Trophoblast cell (in vitro differentiated cells and primary cell): ENCODE measurements around the gene RAP1GDS1.

ENCODE experiments used
- DNase-seq, 2 donors: peaks; one replicate each; pipeline ENCODE4 v3.0.0-alpha.2; 2016
- H2AFZ ChIP-seq: 2 replicates; pipeline ENCODE4 v1.6.1; 2013; ENCODE audit warnings: low read length, moderate library complexity, mild to moderate bottlenecking; ENCODE audit not compliant: insufficient read depth, poor library complexity
- H2AK5ac ChIP-seq: 2 replicates; pipeline ENCODE4 v1.6.1; 2013; ENCODE audit warnings: mild to moderate bottlenecking, low read length
- H2BK120ac ChIP-seq: 2 replicates; pipeline ENCODE4 v1.6.1; 2013; ENCODE audit warnings: low read length, mild to moderate bottlenecking, moderate library complexity; ENCODE audit not compliant: insufficient read depth, poor library complexity
- H2BK12ac ChIP-seq: 2 replicates; pipeline ENCODE4 v1.6.1; 2013; ENCODE audit warnings: mild to moderate bottlenecking, low read length, moderate library complexity
- H2BK5ac ChIP-seq: 2 replicates; pipeline ENCODE4 v1.6.1; 2013; ENCODE audit warnings: low read length, low read depth, moderate library complexity, mild to moderate bottlenecking; ENCODE audit not compliant: poor library complexity
- H3K14ac ChIP-seq: 2 replicates; pipeline ENCODE4 v1.6.1; 2013; ENCODE audit warnings: mild to moderate bottlenecking, low read length
- H3K18ac ChIP-seq: 2 replicates; pipeline ENCODE4 v1.6.1; 2013; ENCODE audit warnings: mild to moderate bottlenecking, low read length
- H3K23ac ChIP-seq: 2 replicates; pipeline ENCODE4 v1.6.1; 2013; ENCODE audit warnings: low read length
- H3K27ac ChIP-seq: 2 replicates; pipeline ENCODE4 v1.5.1; 2013; ENCODE audit warnings: low read depth, mild to moderate bottlenecking, inconsistent platforms, low read length, moderate library complexity
- H3K27me3 ChIP-seq: 2 replicates; pipeline ENCODE4 v1.6.1; 2013; ENCODE audit warnings: inconsistent platforms, mild to moderate bottlenecking, low read length, moderate library complexity; ENCODE audit not compliant: insufficient read depth
- H3K36me3 ChIP-seq, 2 experiments: 1 replicate in 1 of 2; 2 replicates in 1 of 2; pipeline ENCODE4 v1.6.1; 2013; ENCODE audit warnings: low read length in 2 of 2, mild to moderate bottlenecking in 2 of 2, moderate library complexity in 1 of 2; ENCODE audit not compliant: insufficient read depth in 2 of 2, control insufficient read depth in 1 of 2
- H3K4ac ChIP-seq: 2 replicates; pipeline ENCODE4 v1.6.1; 2013; ENCODE audit warnings: low read depth, mild to moderate bottlenecking, low read length, moderate library complexity
- H3K4me1 ChIP-seq, 2 experiments: 1 replicate in 1 of 2; 2 replicates in 1 of 2; pipeline ENCODE4 v1.6.1; 2013; ENCODE audit warnings: low read length in 2 of 2, mild to moderate bottlenecking in 2 of 2, moderate library complexity in 1 of 2; ENCODE audit not compliant: insufficient read depth in 2 of 2, control insufficient read depth in 1 of 2
- H3K4me2 ChIP-seq: 2 replicates; pipeline ENCODE4 v1.6.1; 2013; ENCODE audit warnings: inconsistent platforms, mild to moderate bottlenecking, low read length, moderate library complexity
- H3K4me3 ChIP-seq: 2 replicates; pipeline ENCODE4 v1.5.1; 2013; ENCODE audit warnings: mild to moderate bottlenecking, low read depth, low read length, inconsistent platforms
- H3K79me1 ChIP-seq: one replicate; pipeline ENCODE4 v1.6.1; 2013; ENCODE audit warnings: low read length
- H3K79me2 ChIP-seq: 2 replicates; pipeline ENCODE4 v1.6.1; 2013; ENCODE audit warnings: low read length, mild to moderate bottlenecking; ENCODE audit not compliant: control insufficient read depth, insufficient read depth, poor library complexity
- H3K9ac ChIP-seq: 2 replicates; pipeline ENCODE4 v1.6.1; 2013; ENCODE audit warnings: mild to moderate bottlenecking, low read length
- H3K9me3 ChIP-seq: 2 replicates; pipeline ENCODE4 v1.6.1; 2013; ENCODE audit warnings: low read depth, mild to moderate bottlenecking, control low read depth, inconsistent platforms, low read length; ENCODE audit not compliant: insufficient read depth
- H4K12ac ChIP-seq: 2 replicates; pipeline ENCODE4 v1.6.1; 2013; ENCODE audit warnings: low read depth, mild to moderate bottlenecking, low read length, moderate library complexity
- H4K8ac ChIP-seq: 2 replicates; pipeline ENCODE4 v1.6.1; 2013; ENCODE audit warnings: low read depth, mild to moderate bottlenecking, low read length, moderate library complexity
- H4K91ac ChIP-seq: one replicate; pipeline ENCODE4 v1.6.1; 2013; ENCODE audit warnings: low read depth, mild to moderate bottlenecking, low read length, moderate library complexity
- WGBS: extraction: QIAGEN DNeasy Blood & Tissue Kit; methylation state at CpG from one replicate; pipeline ENCODE4 v1.1.7; 2013; ENCODE audit warnings: missing lambda C conversion rate; ENCODE audit not compliant: insufficient read length, insufficient coverage; ENCODE audit errors: extremely low coverage; 5-methylcytosine and 5-hydroxymethylcytosine counted together

RAP1GDS1 gene

GRCh38 chr4:98446499-98447375, 185.6 kb downstream of the RAP1GDS1 start:
- H3K4ac ChIP-seq: no peak overlapping the region
- no peaks in the 10 kb centered on the region for H3K4me1 ChIP-seq
- no peak for DNase-seq
- no peaks in the 10 kb centered on the region for H3K27me3 ChIP-seq
- no peak overlapping the region for H4K12ac ChIP-seq
- H3K4me2 ChIP-seq: no peak overlapping the region
- H3K9me3 ChIP-seq: no peaks in the 10 kb centered on the region
- no peak overlapping the region for H4K91ac ChIP-seq
- H2BK5ac ChIP-seq: no peak overlapping the region
- no peak overlapping the region for H3K18ac ChIP-seq
- no peak overlapping the region for H3K9ac ChIP-seq
- no peak overlapping the region for H3K4me3 ChIP-seq
- no peaks in the 10 kb centered on the region for H3K79me2 ChIP-seq
- H2AFZ ChIP-seq: no peak overlapping the region
- WGBS: no CpG with 5 or more reads among the region's 10 CpGs
- H3K23ac ChIP-seq: no peak overlapping the region
- H2AK5ac ChIP-seq: no peak overlapping the region
- no peak overlapping the region for H3K27ac ChIP-seq
- H2BK12ac ChIP-seq: no peak overlapping the region
- peaks cover 0 to 3% of the 10 kb centered on the region in 2 experiments for H3K36me3 ChIP-seq
- H2BK120ac ChIP-seq: no peak overlapping the region
- H4K8ac ChIP-seq: no peak overlapping the region
- no peak overlapping the region for H3K14ac ChIP-seq
- no peaks in the 10 kb centered on the region for H3K79me1 ChIP-seq

- H3K9ac ChIP-seq: no peak overlapping the region
- H3K27ac ChIP-seq: no peak overlapping the region
- H3K18ac ChIP-seq: no peak overlapping the region
- no peak overlapping the region for H2AFZ ChIP-seq
- H3K23ac ChIP-seq: no peak overlapping the region
- no peaks in the 10 kb centered on the region for H3K79me1 ChIP-seq
- no peak overlapping the region for H2AK5ac ChIP-seq
- H4K91ac ChIP-seq: no peak overlapping the region
- no peak overlapping the region for H2BK12ac ChIP-seq
- H3K79me2 ChIP-seq: no peaks in the 10 kb centered on the region
- H2BK120ac ChIP-seq: no peak overlapping the region
- H3K4me2 ChIP-seq: no peak overlapping the region
- H3K4me1 ChIP-seq: no peaks in the 10 kb centered on the region
- no CpG with 5 or more reads among the region's 5 CpGs for WGBS
- no peak overlapping the region for H3K4me3 ChIP-seq
- no peak overlapping the region for H3K4ac ChIP-seq
- H3K14ac ChIP-seq: no peak overlapping the region
- peaks cover 0 to 2% of the 10 kb centered on the region in 2 experiments for H3K36me3 ChIP-seq
- no peak for DNase-seq
- no peaks in the 10 kb centered on the region for H3K27me3 ChIP-seq
- H2BK5ac ChIP-seq: no peak overlapping the region
- no peaks in the 10 kb centered on the region for H3K9me3 ChIP-seq
- H4K12ac ChIP-seq: no peak overlapping the region
- no peak overlapping the region for H4K8ac ChIP-seq
Observed at GRCh38 chr4:98447648-98448047, 186.5 kb downstream of the RAP1GDS1 start.

GRCh38 chr4:98448908-98449307, 187.7 kb downstream of the RAP1GDS1 start:
- H3K4ac ChIP-seq: no peak overlapping the region
- no peaks in the 10 kb centered on the region for H3K79me2 ChIP-seq
- no peak overlapping the region for H3K27ac ChIP-seq

GRCh38 chr4:98452091-98452490, 190.9 kb downstream of the RAP1GDS1 start:
- Histone ChIP-seq H3K27me3 (no peaks in the 10 kb centered on the region), H3K4me2 (no peak overlapping the region), H2AK5ac (no peak overlapping the region), H3K79me2 (no peaks in the 10 kb centered on the region), H2BK120ac (no peak overlapping the region), H3K27ac (no peak overlapping the region), H4K91ac (no peak overlapping the region), H3K23ac (no peak overlapping the region), H3K14ac (no peak overlapping the region), H3K79me1 (no peaks in the 10 kb centered on the region), H2BK5ac (no peak overlapping the region), H3K36me3 (no peaks in the 10 kb centered on the region), H4K8ac (no peak overlapping the region), H3K4me3 (no peak overlapping the region), H2BK12ac (no peak overlapping the region), H3K9ac (no peak overlapping the region), H3K4ac (no peak overlapping the region), H4K12ac (no peak overlapping the region), H3K4me1 (no peaks in the 10 kb centered on the region), H3K9me3 (no peaks in the 10 kb centered on the region), H2AFZ (no peak overlapping the region), H3K18ac (no peak overlapping the region)
- no CpG with 5 or more reads among the region's 3 CpGs for WGBS
- DNase-seq: no peak

More at GRCh38 chr4:98448908-98449307, 187.7 kb downstream of the RAP1GDS1 start:
- no peak overlapping the region for H3K4me3 ChIP-seq
- H4K12ac ChIP-seq: no peak overlapping the region
- no peak overlapping the region for H3K4me2 ChIP-seq
- no peaks in the 10 kb centered on the region for H3K36me3 ChIP-seq
- no peak overlapping the region for H2BK5ac ChIP-seq
- H4K8ac ChIP-seq: no peak overlapping the region
- no peaks in the 10 kb centered on the region for H3K79me1 ChIP-seq
- no peaks in the 10 kb centered on the region for H3K4me1 ChIP-seq
- H3K18ac ChIP-seq: no peak overlapping the region
- H3K23ac ChIP-seq: no peak overlapping the region
- no peak overlapping the region for H2BK12ac ChIP-seq
- no peak overlapping the region for H4K91ac ChIP-seq
- no peak overlapping the region for H2AK5ac ChIP-seq
- no peak overlapping the region for H3K14ac ChIP-seq
- no peak overlapping the region for H3K9ac ChIP-seq
- H2BK120ac ChIP-seq: no peak overlapping the region
- no peaks in the 10 kb centered on the region for H3K27me3 ChIP-seq
- no peak for DNase-seq
- H3K9me3 ChIP-seq: no peaks in the 10 kb centered on the region
- no peak overlapping the region for H2AFZ ChIP-seq
